GM23338 (cell line): ENCODE results near the gene TMEFF1. TPM values are rescaled to one million over a fixed set of nuclear protein-coding genes. Genes with fewer than 3 reads are reported as not detected.

Source experiments
- ATAC-seq: fragments of 200-7000 bp; cut with Tn5 transposase; 3 replicates; pipeline ENCODE4 v1.9.1; 2020
- DNase-seq: peaks from one replicate; pipeline ENCODE4 v3.0.0-alpha.2; 2015; ENCODE audit warnings: low spot score
- H2AFZ ChIP-seq: fragments of 200-600 bp; sonication (generic); 2 replicates; pipeline ENCODE4 v1.8.0; 2016; ENCODE audit warnings: antibody characterized with exemption, mild to moderate bottlenecking, moderate library complexity
- H3F3A ChIP-seq: fragments of 200-600 bp; sonication (generic); replicated peaks from 2 replicates; pipeline ENCODE4 v1.8.0; 2017; ENCODE audit warnings: antibody characterized with exemption, mixed run types, low read depth
- H3K27ac ChIP-seq: fragments of 200-600 bp; sonication (generic); 2 replicates; pipeline ENCODE4 v1.6.1; 2016; ENCODE audit warnings: low read depth
- H3K27me3 ChIP-seq: fragments of 200-600 bp; sonication (generic); 2 replicates; pipeline ENCODE4 v1.8.0; 2016; ENCODE audit warnings: mild to moderate bottlenecking, mixed run types, moderate library complexity; ENCODE audit not compliant: insufficient read depth
- H3K36me3 ChIP-seq: fragments of 200-600 bp; sonication (generic); 2 replicates; pipeline ENCODE4 v1.8.0; 2016; ENCODE audit warnings: mild to moderate bottlenecking; ENCODE audit not compliant: insufficient read depth
- H3K4me1 ChIP-seq: fragments of 200-600 bp; sonication (generic); 2 replicates; pipeline ENCODE4 v1.8.0; 2016; ENCODE audit warnings: mild to moderate bottlenecking, moderate library complexity; ENCODE audit not compliant: insufficient read depth
- H3K4me2 ChIP-seq: fragments of 200-600 bp; sonication (generic); 2 replicates; pipeline ENCODE4 v1.7.1; 2017; ENCODE audit warnings: mixed run types
- H3K4me3 ChIP-seq: fragments of 200-600 bp; sonication (generic); 2 replicates; pipeline ENCODE4 v1.6.1; 2016; ENCODE audit warnings: mixed run types
- H3K79me2 ChIP-seq: fragments of 200-600 bp; sonication (generic); replicated peaks from 2 replicates; pipeline ENCODE4 v1.8.0; 2017; ENCODE audit warnings: mild to moderate bottlenecking; ENCODE audit not compliant: insufficient read depth
- H3K9me2 ChIP-seq: fragments of 200-600 bp; sonication (generic); 2 replicates; pipeline ENCODE4 v1.8.0; 2017; ENCODE audit not compliant: insufficient read depth
- H4K20me1 ChIP-seq: fragments of 200-600 bp; sonication (generic); replicated peaks from 2 replicates; pipeline ENCODE4 v1.8.0; 2017; ENCODE audit warnings: mild to moderate bottlenecking; ENCODE audit not compliant: insufficient read depth
- H3K27ac Mint-ChIP-seq: 2 replicates; pipeline ENCODE4 v1.8.0; 2020; ENCODE audit warnings: inconsistent platforms, mild to moderate bottlenecking, moderate library complexity, mixed read lengths
- H3K27me3 Mint-ChIP-seq: 3 replicates; pipeline ENCODE4 v1.8.0; 2022; ENCODE audit warnings: low read depth, mild to moderate bottlenecking, moderate library complexity, mixed read lengths, inconsistent platforms; ENCODE audit not compliant: insufficient read depth, poor library complexity
- H3K36me3 Mint-ChIP-seq: 3 replicates; pipeline ENCODE4 v1.8.0; 2021; ENCODE audit warnings: low read depth, mild to moderate bottlenecking, inconsistent platforms, moderate library complexity, mixed read lengths
- H3K4me1 Mint-ChIP-seq: 3 replicates; pipeline ENCODE4 v1.8.0; 2020; ENCODE audit warnings: mild to moderate bottlenecking, inconsistent platforms, mixed read lengths
- H3K4me3 Mint-ChIP-seq: 3 replicates; pipeline ENCODE4 v1.8.0; 2021; ENCODE audit warnings: moderate library complexity, mild to moderate bottlenecking, inconsistent platforms, mixed read lengths
- H3K9me3 Mint-ChIP-seq: 3 replicates; pipeline ENCODE4 v1.8.0; 2020; ENCODE audit warnings: moderate library complexity, mild to moderate bottlenecking, inconsistent platforms, mixed read lengths
- CREB1 ChIP-seq: fragments of 250-450 bp; sonication (Bioruptor Pico); IDR thresholded peaks from 2 replicates; pipeline ENCODE4 v1.5.0; 2020; ENCODE audit warnings: low read depth, mild to moderate bottlenecking, moderate library complexity
- CTCF ChIP-seq, 2 experiments: fragments of 200-600 bp in 1 of 2; sonication (generic) in 1 of 2; conservative IDR thresholded peaks; 2 replicates each; pipeline versions ENCODE4 v1.5.1 to v1.6.1; 2016 to 2017; ENCODE audit warnings: antibody characterized with exemption in 2 of 2, low read depth in 2 of 2, mild to moderate bottlenecking in 2 of 2, moderate library complexity in 1 of 2
- ETS1 ChIP-seq: IDR thresholded peaks from 2 replicates; pipeline ENCODE4 v1.6.1; 2016; ENCODE audit warnings: antibody characterized with exemption
- EZH2 ChIP-seq: fragments of 200-600 bp; sonication (generic); IDR thresholded peaks from one replicate; pipeline ENCODE4 v1.8.0; 2017; ENCODE audit warnings: antibody characterized with exemption, mild to moderate bottlenecking, low read depth; ENCODE audit not compliant: unreplicated experiment
- EZH2phosphoT487 ChIP-seq: fragments of 200-600 bp; sonication (generic); IDR thresholded peaks from one replicate; pipeline ENCODE4 v1.8.1; 2018; ENCODE audit warnings: antibody characterized with exemption; ENCODE audit not compliant: unreplicated experiment
- JUNB ChIP-seq: IDR thresholded peaks from one replicate; pipeline ENCODE4 v1.6.1; 2016; ENCODE audit warnings: antibody characterized with exemption; ENCODE audit not compliant: unreplicated experiment
- NANOG ChIP-seq: IDR thresholded peaks from 2 replicates; pipeline ENCODE4 v1.6.1; 2016; ENCODE audit warnings: antibody characterized with exemption, borderline replicate concordance
- POLR2AphosphoS5 ChIP-seq: IDR thresholded peaks from 2 replicates; pipeline ENCODE4 v1.6.1; 2016; ENCODE audit warnings: antibody characterized with exemption, low read depth
- REST ChIP-seq: IDR thresholded peaks from one replicate; pipeline ENCODE4 v1.6.1; 2018; ENCODE audit warnings: antibody characterized with exemption; ENCODE audit not compliant: unreplicated experiment
- STAT1 ChIP-seq: IDR thresholded peaks from one replicate; pipeline ENCODE4 v1.6.1; 2016; ENCODE audit warnings: antibody characterized with exemption; ENCODE audit not compliant: unreplicated experiment
- ZNF114 ChIP-seq: fragments of 250-450 bp; sonication (Bioruptor Pico); IDR thresholded peaks from 2 replicates; pipeline ENCODE4 v1.5.0; 2020; ENCODE audit warnings: mild to moderate bottlenecking, moderate library complexity
- ZNF331 ChIP-seq: fragments of 250-450 bp; sonication (Bioruptor Pico); IDR thresholded peaks from 2 replicates; pipeline ENCODE4 v1.5.0; 2020; ENCODE audit warnings: low read depth, mild to moderate bottlenecking, moderate library complexity
- ZNF462 ChIP-seq: fragments of 250-450 bp; sonication (Bioruptor Pico); IDR thresholded peaks from 2 replicates; pipeline ENCODE4 v1.5.0; 2020; ENCODE audit warnings: mild to moderate bottlenecking, moderate library complexity
- long read RNA-seq: library from polyadenylated mRNA; unstranded; transcript quantifications from one replicate; pipeline ENCODE4 v2.0.0, GENCODE V29; 2020; ENCODE audit not compliant: unreplicated experiment
- polyA plus RNA-seq: library from polyadenylated mRNA; unstranded; fragments of >200 nt; fragmentation: Nextera tagmentation; extraction: Ambion mirVana; gene quantifications from 2 replicates; pipeline ENCODE4 v1.2.1, GENCODE V29; 2016
- total RNA-seq: library from RNA; depleted of rRNA; stranded (reverse); fragments of >200 nt; shearing (Covaris generic); gene quantifications from 2 replicates; pipeline ENCODE4 v1.2.3, GENCODE V29; 2014; rRNA removed

Gene TMEFF1
- total RNA-seq (75.8 and 85.2 TPM in 2 replicates), polyA plus RNA-seq (6.6 and 12.8 TPM in 2 replicates)
- long read RNA-seq, transcript TMEFF1-201 (10 exons, 2,611 nt): major isoform, 19 of 21 reads
- long read RNA-seq, partial matches to known transcripts: 1 of 21 reads
- long read RNA-seq, other reads (novel, unspliced or antisense): 1 of 21 reads

GRCh38 chr9:100472788-100473275, at the start of gene TMEFF1:
TMEFF1 (plus strand) TSS chr9:100473149; CDS start chr9:100473545, 396 bp downstream.
- ATAC-seq (peak; percentile 72), DNase-seq (peak; percentile 91)
- peaks cover 9% of the 10 kb centered on the region for H3K27me3 Mint-ChIP-seq
- peak within 1 kb of the TSS; percentile 84 for H3K4me2 ChIP-seq
- no peaks in the 10 kb centered on the region for H3K9me2 ChIP-seq
- peak within 1 kb of the TSS; percentile 77 for H3K27ac Mint-ChIP-seq
- peak within 1 kb of the TSS; percentile 88 for H3K4me3 Mint-ChIP-seq
- peaks cover 3% of the 10 kb centered on the region; the same call in 1 of the 3 replicates for H3K36me3 Mint-ChIP-seq
- H3F3A ChIP-seq: 0 out of 2 replicates have a peak, but pooled peaks cover 4% of the 10 kb centered on the region
- TF ChIP-seq ZNF331 (no peak), EZH2 (no peak), ETS1 (no peak), CTCF (conservative IDR thresholded peaks at IDR 0.05; ENCODE audit: low read depth in 2 of 2) (0 out of 4 replicates have a peak, but pooled peaks of 1 of the 2 experiments have one; percentile 2), POLR2AphosphoS5 (peak; percentile 62), REST (no peak), ZNF114 (no peak), CREB1 (CRISPR knock-in tag) (peak; percentile 64), ZNF462 (CRISPR knock-in tag) (no peak), NANOG (no peak), STAT1 (no peak), JUNB (no peak), EZH2phosphoT487 (no peak)
- H3K27ac ChIP-seq: 0 out of 2 replicates have a peak within 1 kb of the TSS, but pooled peaks have one; percentile 65
- peak within 1 kb of the TSS; percentile 64 for H3K4me3 ChIP-seq
- no peaks in the 10 kb centered on the region for H3K27me3 ChIP-seq
- peaks cover 10% of the 10 kb centered on the region; the same call in 1 of the 2 replicates for H4K20me1 ChIP-seq
- H3K36me3 ChIP-seq: no peaks in the 10 kb centered on the region
- H3K9me3 Mint-ChIP-seq: no peaks in the 10 kb centered on the region; the same call in 2 of the 3 replicates
- peaks cover 39% of the 10 kb centered on the region for H3K79me2 ChIP-seq
- peaks cover 35% of the 10 kb centered on the region for H3K4me1 Mint-ChIP-seq
- peak within 1 kb of the TSS; percentile 98 for H2AFZ ChIP-seq
- H3K4me1 ChIP-seq: peaks cover 18% of the 10 kb centered on the region
